ENCODE results near the gene CLDN4. TPM values are rescaled to one million over a fixed set of nuclear protein-coding genes. Genes with fewer than 3 reads are reported as not detected.

CLDN4 gene
- total and polyA plus RNA-seq, 9 of the 15 experiments (the other 6 are each of a cell fraction or from before 2014, with no cell fraction given): 0.05 to 0.60 (median 0.06) TPM; not detected in 3

GRCh38 chr7:73851410-73852338 lies 20.9 kb downstream of the CLDN4 start (continued):
- TF ChIP-seq USF2 (CRISPR knock-in tag; IDR thresholded peaks at IDR 0.05): 0 out of 2 replicates have a peak, but pooled peaks have one; percentile 5
- no peak for TF ChIP-seq CUX1 (CRISPR knock-in tag; IDR thresholded peaks at IDR 0.05)
- no peak for TF ChIP-seq ZNF41 (CRISPR knock-in tag; conservative IDR thresholded peaks at IDR 0.05)
- TF ChIP-seq SRSF9 (IDR thresholded peaks at IDR 0.05; ENCODE audit: borderline replicate concordance, low read depth, low read length): no peak
- TF ChIP-seq ZZZ3 (IDR thresholded peaks at IDR 0.05): no peak
- TF ChIP-seq TOE1 (IDR thresholded peaks at IDR 0.05; ENCODE audit: borderline replicate concordance): no peak
- TF ChIP-seq TOE1 (CRISPR knock-in tag; IDR thresholded peaks at IDR 0.05; ENCODE audit: borderline replicate concordance, low read depth): no peak
- TF ChIP-seq ZNF184 (CRISPR knock-in tag; IDR thresholded peaks at IDR 0.05): no peak
- TF ChIP-seq ZBTB2 (IDR thresholded peaks at IDR 0.05): peak; percentile 19
- no peak for TF ChIP-seq NFIX (CRISPR knock-in tag; IDR thresholded peaks at IDR 0.05; ENCODE audit: low read depth)
- TF ChIP-seq YBX1 (IDR thresholded peaks at IDR 0.05): no peak
- no peak for TF ChIP-seq ZNF740 (CRISPR knock-in tag; IDR thresholded peaks at IDR 0.05)
- no peak for TF ChIP-seq ZNF740 (tag; IDR thresholded peaks at IDR 0.05)
- no peak for TF ChIP-seq TSC22D4 (tag; IDR thresholded peaks at IDR 0.05)
- no peak for TF ChIP-seq ZNF449 (CRISPR knock-in tag; IDR thresholded peaks at IDR 0.05)
- no peak for TF ChIP-seq HLTF (IDR thresholded peaks at IDR 0.05)
- TF ChIP-seq CBFA2T3 (IDR thresholded peaks at IDR 0.05): peak; percentile 73
- TF ChIP-seq NFXL1 (CRISPR knock-in tag; IDR thresholded peaks at IDR 0.05): no peak
- TF ChIP-seq DNMT1 (IDR thresholded peaks at IDR 0.05): no peak

All from K562 (cell line).